Muscle of leg (tissue), 11 donors: ENCODE data around the gene TLDC2. TPM values are rescaled to one million over a fixed set of nuclear protein-coding genes. Genes with fewer than 3 reads are reported as not detected.

Experiments used
- DNase-seq: peaks from one replicate; pipeline ENCODE4 v3.0.0; 2013
- H3K27ac ChIP-seq: one replicate; pipeline ENCODE4 v1.5.1; 2013; ENCODE audit warnings: mild to moderate bottlenecking, low read length, control low read depth
- H3K27me3 ChIP-seq: one replicate; pipeline ENCODE4 v1.6.1; 2013; ENCODE audit warnings: low read length; ENCODE audit not compliant: control insufficient read depth, insufficient read depth
- H3K36me3 ChIP-seq: one replicate; pipeline ENCODE4 v1.6.1; 2013; ENCODE audit warnings: low read length; ENCODE audit not compliant: control insufficient read depth, insufficient read depth
- H3K4me1 ChIP-seq: one replicate; pipeline ENCODE4 v1.6.1; 2013; ENCODE audit warnings: low read length; ENCODE audit not compliant: control insufficient read depth, insufficient read depth
- H3K4me3 ChIP-seq: one replicate; pipeline ENCODE4 v1.5.1; 2013; ENCODE audit warnings: low read length, control low read depth
- H3K9me3 ChIP-seq: replicated peaks from 2 replicates; pipeline ENCODE4 v1.6.1; 2013; ENCODE audit warnings: low read depth, low read length; ENCODE audit not compliant: control insufficient read depth
- WGBS: methylation state at CpG from one replicate; pipeline ENCODE4 v1.1.5; 2013; ENCODE audit warnings: missing lambda C conversion rate; ENCODE audit not compliant: insufficient coverage; 5-methylcytosine and 5-hydroxymethylcytosine counted together
- polyA plus RNA-seq, 8 donors: library from polyadenylated mRNA; unstranded; fragments of 120-200 nt; gene quantifications; one replicate each; pipeline versions ENCODE4 v1.2.1 to v1.2.3, GENCODE V29; 2013; ENCODE audit warnings: inconsistent platforms in 1 of 8, low replicate concordance in 1 of 8; ENCODE audit not compliant: insufficient read length in 8 of 8, insufficient read depth in 1 of 8
- total RNA-seq: library from RNA; stranded (reverse); fragments of 120-200 nt; gene quantifications from one replicate; pipeline ENCODE4 v1.2.4, GENCODE V29; 2013

The TLDC2 gene
- total and polyA plus RNA-seq, 9 donors: 0.04 to 0.45 (median 0.24) TPM; not detected in 1

DNA sequence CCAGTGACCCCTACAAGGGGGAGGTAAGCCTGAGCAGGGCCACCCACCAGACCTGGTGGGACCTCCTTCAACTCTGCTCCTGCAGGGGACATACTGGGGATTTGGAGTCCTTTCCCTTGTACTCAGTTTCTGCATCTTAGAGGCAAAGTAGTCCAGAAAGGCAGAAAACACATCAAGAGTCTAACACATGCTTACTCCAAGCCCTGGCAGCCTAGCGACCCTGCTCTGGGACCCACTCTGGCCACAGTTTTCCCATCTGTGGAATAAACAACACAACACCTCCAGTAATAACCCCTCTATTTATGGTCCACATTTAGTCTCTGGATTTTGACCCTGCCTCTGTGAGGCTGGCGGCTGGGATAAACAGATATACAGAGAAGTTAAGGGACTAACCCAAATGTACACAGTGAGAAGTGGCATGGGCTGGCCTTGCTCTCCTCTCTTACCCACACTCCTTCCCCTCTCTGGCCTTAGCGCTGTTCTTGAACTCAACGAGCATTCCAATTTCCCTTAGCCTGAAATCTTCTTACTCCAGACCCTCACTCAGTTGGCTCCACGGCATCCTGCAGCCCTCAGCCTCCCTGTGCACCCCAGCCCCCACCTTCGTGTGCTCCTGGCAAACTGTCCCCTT is 16.1 kb upstream of the TLDC2 start:
- H3K4me3 ChIP-seq: no peak overlapping the region
- DNase-seq: no peak
- H3K27me3 ChIP-seq: peaks cover 3% of the 10 kb centered on the region
- 33% methylated on average over 4 of the region's 6 CpGs for WGBS
- peaks cover 48% of the 10 kb centered on the region for H3K36me3 ChIP-seq
- H3K4me1 ChIP-seq: peaks cover 65% of the 10 kb centered on the region
- no peaks in the 10 kb centered on the region for H3K9me3 ChIP-seq
- H3K27ac ChIP-seq: no peak overlapping the region

DNA sequence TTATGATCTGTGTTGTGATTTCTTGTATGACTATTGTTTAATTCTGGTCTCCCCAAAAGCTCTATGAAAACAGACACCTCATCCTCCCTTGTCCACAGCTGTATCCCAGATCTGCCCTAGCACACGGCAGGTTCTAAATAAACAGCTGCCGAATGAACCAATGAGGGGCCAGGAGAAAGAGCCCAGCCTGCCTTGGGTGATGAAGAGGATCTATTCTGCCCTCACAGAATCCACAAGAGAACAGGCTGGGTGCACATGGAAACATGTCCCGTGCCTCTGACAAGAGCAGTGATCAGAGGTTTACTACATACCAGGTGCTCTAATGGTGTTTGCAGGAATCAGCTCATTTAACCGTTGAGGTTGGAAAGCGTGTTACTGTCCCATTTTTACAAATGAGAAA is 15.6 kb upstream of the TLDC2 start:
- H3K4me3 ChIP-seq: no peak overlapping the region
- H3K9me3 ChIP-seq: no peaks in the 10 kb centered on the region
- peaks cover 60% of the 10 kb centered on the region for H3K4me1 ChIP-seq
- no peak for DNase-seq
- 38% methylated on average over 4 of the region's 5 CpGs for WGBS
- H3K36me3 ChIP-seq: peaks cover 46% of the 10 kb centered on the region
- no peak overlapping the region for H3K27ac ChIP-seq
- peaks cover 3% of the 10 kb centered on the region for H3K27me3 ChIP-seq

DNA sequence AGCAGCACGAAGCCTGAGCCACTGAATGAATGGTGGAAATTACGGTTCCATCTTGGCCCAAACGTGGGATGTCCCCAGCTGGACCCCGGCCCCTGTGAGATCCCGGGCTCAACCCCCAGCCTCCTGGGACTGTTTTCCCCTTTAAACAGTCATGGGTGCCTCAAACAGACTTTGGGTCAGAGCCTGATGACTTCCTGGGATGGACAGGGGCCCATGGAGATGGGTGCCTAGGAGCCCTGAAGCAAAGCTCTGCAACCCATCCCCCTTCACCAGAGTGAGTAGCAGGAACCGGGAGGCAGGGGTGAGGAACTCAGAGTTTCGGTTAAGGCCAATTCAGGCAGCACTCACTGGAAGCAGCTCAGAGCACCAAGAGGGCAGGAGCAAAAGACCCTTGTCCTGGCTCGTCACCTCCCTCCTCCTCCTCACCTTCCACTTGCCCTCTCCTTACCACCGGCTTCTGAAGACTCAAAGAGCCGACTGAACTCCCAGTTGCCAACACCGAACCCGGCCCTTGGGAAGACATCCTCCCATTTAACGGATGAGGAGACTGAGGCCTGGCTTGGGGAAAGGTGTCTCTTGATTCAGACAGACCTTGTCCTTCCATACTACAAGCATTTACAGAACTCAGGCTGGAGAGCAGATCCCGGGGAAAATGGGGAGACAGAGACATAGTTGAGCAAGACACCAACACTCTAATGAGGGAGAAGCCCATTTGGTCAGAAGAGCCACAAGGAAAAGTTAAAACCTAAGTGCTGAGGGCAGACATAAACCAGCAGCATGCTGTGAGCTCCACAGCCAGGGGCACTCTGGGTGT is 14.9 kb upstream of the TLDC2 start:
- peak overlapping the region; percentile 60 for H3K4me3 ChIP-seq
- peaks cover 3% of the 10 kb centered on the region for H3K27me3 ChIP-seq
- H3K9me3 ChIP-seq: no peaks in the 10 kb centered on the region
- DNase-seq: no peak
- peak overlapping the region; percentile 91 for H3K27ac ChIP-seq
- peaks cover 42% of the 10 kb centered on the region for H3K36me3 ChIP-seq
- H3K4me1 ChIP-seq: peaks cover 53% of the 10 kb centered on the region
- WGBS: 58% methylated on average over 4 of the region's 14 CpGs

DNA sequence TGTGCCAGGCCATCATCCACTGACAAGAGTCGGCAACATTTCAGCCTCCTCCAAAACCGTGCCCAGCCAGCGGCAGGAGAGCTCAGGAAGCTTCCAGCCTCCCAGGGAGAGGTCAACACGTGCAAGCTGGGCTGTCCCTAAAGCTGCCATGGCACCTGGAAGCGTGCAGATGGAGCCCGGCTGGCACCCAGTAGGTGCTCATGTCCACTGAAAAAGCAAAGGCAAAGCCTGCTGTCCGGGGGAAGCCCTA is 14.4 kb upstream of the TLDC2 start:
- no peaks in the 10 kb centered on the region for H3K9me3 ChIP-seq
- peaks cover 47% of the 10 kb centered on the region for H3K4me1 ChIP-seq
- no peak for DNase-seq
- 17% methylated on average over 7 of the region's 7 CpGs for WGBS
- H3K36me3 ChIP-seq: peaks cover 36% of the 10 kb centered on the region
- peak overlapping the region; percentile 60 for H3K4me3 ChIP-seq
- peaks cover 3% of the 10 kb centered on the region for H3K27me3 ChIP-seq
- peak overlapping the region; percentile 91 for H3K27ac ChIP-seq

DNA sequence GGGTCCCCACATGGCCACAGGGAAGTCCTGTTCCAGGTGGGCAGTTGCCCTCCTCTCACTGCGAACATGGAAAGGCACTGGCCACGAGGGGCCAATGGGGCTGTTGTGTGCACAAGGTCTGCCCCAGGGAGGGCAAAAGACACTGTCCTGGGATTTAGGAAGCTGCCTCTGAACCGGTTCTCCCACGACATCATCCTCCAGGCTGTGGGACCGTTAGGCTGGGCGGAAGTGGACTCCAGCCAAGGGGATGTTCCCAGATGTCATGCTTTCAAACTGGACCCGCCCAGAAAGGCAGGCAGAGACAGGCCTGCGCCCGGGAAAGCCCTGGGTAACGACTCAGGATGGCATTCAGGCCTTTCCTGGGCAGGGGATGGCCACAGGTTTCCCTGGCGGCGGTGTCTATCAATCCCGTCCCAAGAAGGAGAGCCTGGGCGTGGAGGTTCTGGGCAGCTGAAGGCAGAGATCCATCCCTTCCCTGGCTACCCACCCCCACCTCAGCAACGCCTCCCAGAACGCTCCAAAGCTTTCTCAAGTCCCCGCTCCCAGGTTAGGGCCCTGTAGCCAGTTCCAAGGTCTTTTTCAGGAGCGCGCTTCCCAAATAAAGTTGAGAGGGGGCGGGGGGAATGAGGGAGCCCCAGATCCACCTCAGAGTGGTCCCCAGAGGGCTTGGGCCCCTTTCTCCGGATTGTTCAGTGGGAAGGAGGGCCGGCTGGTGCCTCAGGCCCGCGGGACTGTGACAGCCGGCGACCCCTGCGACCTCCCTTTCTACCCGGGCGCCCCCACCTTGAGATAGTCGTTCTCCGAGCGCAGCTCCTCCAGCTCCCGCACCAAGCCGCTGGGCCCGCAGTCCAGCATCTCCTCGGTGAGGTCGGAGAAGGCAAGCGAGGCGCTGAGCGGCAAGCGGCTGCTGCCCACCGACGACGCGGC is 13.8 kb upstream of the TLDC2 start:
- H3K4me1 ChIP-seq: peaks cover 44% of the 10 kb centered on the region
- peaks cover 3% of the 10 kb centered on the region for H3K27me3 ChIP-seq
- H3K4me3 ChIP-seq: peak overlapping the region; percentile 60
- no peaks in the 10 kb centered on the region for H3K9me3 ChIP-seq
- peak overlapping the region; percentile 91 for H3K27ac ChIP-seq
- 5% methylated on average over 33 of the region's 45 CpGs for WGBS
- DNase-seq: peak; percentile 97
- peaks cover 34% of the 10 kb centered on the region for H3K36me3 ChIP-seq

DNA sequence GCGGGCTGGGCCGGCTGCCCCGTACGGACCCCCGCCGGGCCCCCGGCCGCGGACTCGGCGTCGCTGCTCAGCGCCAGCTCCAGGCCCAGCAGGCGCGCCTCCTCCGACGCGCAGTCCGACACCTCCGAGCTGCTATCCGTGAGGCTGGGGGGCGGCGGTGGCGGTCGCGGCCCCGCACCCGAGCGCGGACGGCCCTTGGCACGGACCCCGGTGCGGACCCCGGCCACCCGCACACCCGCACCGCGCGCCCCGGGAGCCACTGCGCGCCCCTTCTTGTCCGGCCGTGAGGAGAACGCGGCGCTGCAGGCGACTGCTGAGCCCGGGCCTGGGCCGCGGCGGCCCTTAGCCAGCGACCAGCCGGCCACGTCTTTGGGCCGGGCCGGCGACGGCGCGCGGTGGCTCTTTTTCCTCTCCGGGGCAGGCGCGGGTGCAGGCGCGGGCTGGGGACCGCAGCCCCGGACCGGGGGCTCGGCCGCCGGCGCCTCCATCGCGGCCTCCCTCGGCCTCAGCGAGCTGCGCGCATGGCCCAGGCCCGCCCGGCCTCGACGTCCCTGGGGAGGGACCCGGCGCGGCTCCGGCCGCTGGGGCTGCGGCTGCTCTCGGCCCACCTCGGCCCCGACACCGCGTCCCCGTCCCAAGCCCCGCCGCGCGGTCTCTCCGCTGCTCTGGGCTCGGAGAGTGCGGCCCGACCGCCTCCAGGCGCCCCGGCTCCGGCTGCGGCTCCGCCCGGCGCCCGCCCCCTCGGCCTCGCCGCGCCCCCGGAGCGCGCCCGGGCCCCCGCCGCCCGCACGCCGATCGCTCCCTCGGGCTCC is 12.9 kb upstream of the TLDC2 start:
- Histone ChIP-seq H3K27me3 (peaks cover 3% of the 10 kb centered on the region), H3K9me3 (no peaks in the 10 kb centered on the region), H3K36me3 (peaks cover 29% of the 10 kb centered on the region), H3K4me3 (peak overlapping the region; percentile 17), H3K4me1 (peaks cover 40% of the 10 kb centered on the region), H3K27ac (no peak overlapping the region)
- no peak for DNase-seq
- under 1% methylated on average over 128 of the region's 129 CpGs for WGBS

DNA sequence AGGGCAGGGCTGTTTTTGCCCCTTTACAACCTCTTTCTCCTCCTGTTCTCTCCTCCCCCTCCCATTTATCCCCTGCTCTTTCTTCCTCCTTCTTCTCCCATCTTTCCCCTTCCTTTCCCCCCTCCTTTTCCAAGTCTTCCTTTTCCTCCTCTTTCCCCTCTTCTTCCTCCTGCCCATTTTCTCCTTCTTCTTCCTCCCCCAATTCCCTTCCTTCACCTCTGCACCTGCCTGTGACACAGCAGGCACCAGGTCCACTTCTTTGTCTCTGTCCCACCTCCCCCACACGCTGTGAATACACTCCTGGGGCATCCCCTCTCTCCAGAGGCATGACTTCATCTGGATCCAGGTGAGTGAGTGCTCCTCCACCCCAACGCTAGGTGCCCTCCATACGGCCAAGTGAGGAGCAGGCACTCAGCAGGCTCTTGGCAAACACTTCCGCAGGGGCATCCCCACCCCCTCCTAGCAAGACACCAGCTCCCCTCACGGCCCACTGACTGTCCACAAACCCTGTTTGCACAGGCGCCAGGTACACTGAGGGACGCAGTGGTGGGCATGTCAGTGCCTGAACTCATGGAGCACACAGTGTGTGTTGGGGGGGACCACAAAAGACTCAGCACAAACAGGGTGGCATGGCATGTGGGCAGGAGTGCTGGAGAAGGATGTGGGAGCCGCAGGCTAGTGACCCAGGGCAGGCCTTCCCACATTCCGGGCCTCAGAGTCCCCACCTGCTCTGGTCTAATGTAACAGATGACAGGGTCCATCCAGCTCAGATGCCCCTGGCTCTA is 10.7 kb upstream of the TLDC2 start:
- H3K27ac ChIP-seq: no peak overlapping the region
- no peak for DNase-seq
- H3K9me3 ChIP-seq: no peaks in the 10 kb centered on the region
- peaks cover 29% of the 10 kb centered on the region for H3K4me1 ChIP-seq
- H3K27me3 ChIP-seq: peaks cover 3% of the 10 kb centered on the region
- H3K36me3 ChIP-seq: peaks cover 15% of the 10 kb centered on the region
- H3K4me3 ChIP-seq: no peak overlapping the region
- 56% methylated on average over 9 of the region's 9 CpGs for WGBS

DNA sequence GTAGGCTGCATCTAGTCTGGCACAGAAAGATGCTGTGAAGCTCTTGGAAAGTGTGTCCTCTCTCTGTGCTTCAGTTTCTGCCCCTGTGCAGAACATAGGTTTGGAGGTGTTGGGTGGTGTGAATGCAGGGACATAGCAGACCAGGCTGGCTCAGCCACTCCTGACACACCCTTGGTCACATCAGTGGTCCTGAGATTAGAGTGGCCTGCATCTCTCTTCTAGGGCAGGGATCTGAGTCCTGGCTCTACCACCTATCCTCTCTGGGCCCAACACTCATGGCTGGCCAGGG is 10.1 kb upstream of the TLDC2 start:
- Histone ChIP-seq H3K4me3 (no peak overlapping the region), H3K36me3 (peaks cover 9% of the 10 kb centered on the region), H3K9me3 (no peaks in the 10 kb centered on the region), H3K27ac (no peak overlapping the region), H3K27me3 (peaks cover 3% of the 10 kb centered on the region), H3K4me1 (peaks cover 24% of the 10 kb centered on the region)
- no peak for DNase-seq

DNA sequence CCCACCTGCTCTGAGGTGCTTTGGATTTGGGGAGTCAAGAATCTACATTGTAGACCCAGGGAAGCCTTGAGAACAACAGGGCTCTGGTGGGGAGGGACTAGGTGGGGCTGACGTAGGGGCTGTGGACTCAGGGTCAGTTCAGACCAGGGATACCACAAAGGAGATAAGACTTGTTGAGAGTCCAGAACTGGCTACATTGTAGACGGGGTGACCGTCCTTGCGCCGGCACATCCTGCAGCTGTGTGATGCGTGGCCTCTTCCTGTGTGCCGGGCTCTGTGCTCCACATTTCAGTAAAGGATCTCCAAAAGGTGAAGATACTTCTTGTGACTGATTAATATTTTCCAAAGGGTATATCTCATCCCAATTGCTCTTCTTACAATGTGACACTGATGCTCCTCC is 9.8 kb upstream of the TLDC2 start:
- H3K4me1 ChIP-seq: peaks cover 20% of the 10 kb centered on the region
- H3K27ac ChIP-seq: no peak overlapping the region
- H3K27me3 ChIP-seq: peaks cover 3% of the 10 kb centered on the region
- H3K9me3 ChIP-seq: no peaks in the 10 kb centered on the region
- H3K4me3 ChIP-seq: no peak overlapping the region
- WGBS: 70% methylated on average over 1 of the region's 7 CpGs
- DNase-seq: no peak
- H3K36me3 ChIP-seq: peaks cover 6% of the 10 kb centered on the region
